DOHH2 (cell line): ENCODE results near the gene SLC9A5.

ENCODE experiments used
- H3F3A ChIP-seq: fragments of 200-600 bp; sonication (generic), shearing (Covaris generic); 2 replicates; pipeline ENCODE4 v1.6.0; 2016; ENCODE audit warnings: antibody characterized with exemption, mild to moderate bottlenecking; ENCODE audit not compliant: control insufficient read depth, insufficient read depth
- H3K27ac ChIP-seq: fragments of 200-600 bp; sonication (generic); 2 replicates; pipeline ENCODE4 v1.5.1; 2014; ENCODE audit warnings: low read depth, mild to moderate bottlenecking, low read length, moderate library complexity
- H3K27me3 ChIP-seq: fragments of 200-600 bp; sonication (generic); 2 replicates; pipeline ENCODE4 v1.6.1; 2014; ENCODE audit warnings: mild to moderate bottlenecking, low read length, mixed read lengths; ENCODE audit not compliant: control insufficient read depth
- H3K36me3 ChIP-seq: fragments of 200-600 bp; sonication (generic); 2 replicates; pipeline ENCODE4 v1.6.1; 2014; ENCODE audit warnings: mild to moderate bottlenecking, low read length, moderate library complexity, mixed read lengths; ENCODE audit not compliant: control insufficient read depth
- H3K4me1 ChIP-seq: fragments of 200-600 bp; sonication (generic); 2 replicates; pipeline ENCODE4 v1.6.1; 2014; ENCODE audit warnings: mild to moderate bottlenecking, low read length, mixed read lengths; ENCODE audit not compliant: control insufficient read depth
- H3K4me2 ChIP-seq: fragments of 200-600 bp; sonication (generic); 2 replicates; pipeline ENCODE4 v1.6.0; 2014; ENCODE audit warnings: mild to moderate bottlenecking, low read length, moderate library complexity
- H3K4me3 ChIP-seq: fragments of 200-600 bp; sonication (generic); 2 replicates; pipeline ENCODE4 v1.5.1; 2014; ENCODE audit warnings: mild to moderate bottlenecking, low read length, mixed read lengths
- H3K79me2 ChIP-seq: fragments of 200-600 bp; sonication (generic); 2 replicates; pipeline ENCODE4 v1.6.1; 2014; ENCODE audit warnings: mild to moderate bottlenecking, low read length, mixed read lengths; ENCODE audit not compliant: control insufficient read depth
- H3K9me2 ChIP-seq: fragments of 200-600 bp; sonication (generic); replicated peaks from 2 replicates; pipeline ENCODE4 v1.6.1; 2014; ENCODE audit warnings: mild to moderate bottlenecking, low read length, mixed read lengths; ENCODE audit not compliant: control insufficient read depth
- H3K9me3 ChIP-seq: fragments of 200-600 bp; sonication (generic); 2 replicates; pipeline ENCODE4 v1.6.1; 2014; ENCODE audit warnings: antibody characterized with exemption, low read length, mixed read lengths; ENCODE audit not compliant: control insufficient read depth, insufficient read depth
- H4K20me1 ChIP-seq: fragments of 200-600 bp; sonication (generic); 2 replicates; pipeline ENCODE4 v1.6.0; 2014; ENCODE audit warnings: low read depth, mild to moderate bottlenecking, antibody characterized with exemption, low read length, moderate library complexity; ENCODE audit not compliant: control insufficient read depth, insufficient read depth
- EZH2phosphoT487 ChIP-seq: fragments of 200-600 bp; sonication (generic); IDR thresholded peaks from 2 replicates; pipeline ENCODE4 v1.6.1; 2017; ENCODE audit warnings: borderline replicate concordance, mild to moderate bottlenecking, antibody characterized with exemption, low read length, moderate library complexity, mixed read lengths
- TF ChIP-seq, protein P1 (sequence below): fragments of 200-600 bp; sonication (generic); IDR thresholded peaks from one replicate; pipeline ENCODE4 v1.5.1; 2014; ENCODE audit warnings: antibody characterized with exemption, mild to moderate bottlenecking, low read depth, low read length; ENCODE audit not compliant: poor library complexity, severe bottlenecking

Gene SLC9A5

GRCh38 chr16:67264866-67265265, 16.1 kb downstream of the SLC9A5 start:
- Histone ChIP-seq H3K27me3 (peaks cover 25% of the 10 kb centered on the region), H3K79me2 (no peaks in the 10 kb centered on the region), H3K9me2 (no peaks in the 10 kb centered on the region), H3K9me3 (no peaks in the 10 kb centered on the region), H3K4me2 (no peak overlapping the region), H4K20me1 (no peaks in the 10 kb centered on the region), H3K4me3 (no peak overlapping the region), H3K4me1 (no peaks in the 10 kb centered on the region), H3K27ac (no peak overlapping the region), H3K36me3 (no peaks in the 10 kb centered on the region), H3F3A (no peaks in the 10 kb centered on the region)
- no peak for TF ChIP-seq EZH2phosphoT487

- H3F3A ChIP-seq = no peaks in the 10 kb centered on the region
- H3K4me1 ChIP-seq = no peaks in the 10 kb centered on the region
- H3K27ac ChIP-seq = no peak overlapping the region
- peaks cover 25% of the 10 kb centered on the region for H3K27me3 ChIP-seq
- no peak overlapping the region for H3K4me3 ChIP-seq
- no peaks in the 10 kb centered on the region for H3K9me3 ChIP-seq
- H3K4me2 ChIP-seq = no peak overlapping the region
- H3K36me3 ChIP-seq = no peaks in the 10 kb centered on the region
- no peaks in the 10 kb centered on the region for H3K79me2 ChIP-seq
- no peaks in the 10 kb centered on the region for H4K20me1 ChIP-seq
- H3K9me2 ChIP-seq = no peaks in the 10 kb centered on the region
- no peak for TF ChIP-seq EZH2phosphoT487
- TF ChIP-seq, protein P1, sequence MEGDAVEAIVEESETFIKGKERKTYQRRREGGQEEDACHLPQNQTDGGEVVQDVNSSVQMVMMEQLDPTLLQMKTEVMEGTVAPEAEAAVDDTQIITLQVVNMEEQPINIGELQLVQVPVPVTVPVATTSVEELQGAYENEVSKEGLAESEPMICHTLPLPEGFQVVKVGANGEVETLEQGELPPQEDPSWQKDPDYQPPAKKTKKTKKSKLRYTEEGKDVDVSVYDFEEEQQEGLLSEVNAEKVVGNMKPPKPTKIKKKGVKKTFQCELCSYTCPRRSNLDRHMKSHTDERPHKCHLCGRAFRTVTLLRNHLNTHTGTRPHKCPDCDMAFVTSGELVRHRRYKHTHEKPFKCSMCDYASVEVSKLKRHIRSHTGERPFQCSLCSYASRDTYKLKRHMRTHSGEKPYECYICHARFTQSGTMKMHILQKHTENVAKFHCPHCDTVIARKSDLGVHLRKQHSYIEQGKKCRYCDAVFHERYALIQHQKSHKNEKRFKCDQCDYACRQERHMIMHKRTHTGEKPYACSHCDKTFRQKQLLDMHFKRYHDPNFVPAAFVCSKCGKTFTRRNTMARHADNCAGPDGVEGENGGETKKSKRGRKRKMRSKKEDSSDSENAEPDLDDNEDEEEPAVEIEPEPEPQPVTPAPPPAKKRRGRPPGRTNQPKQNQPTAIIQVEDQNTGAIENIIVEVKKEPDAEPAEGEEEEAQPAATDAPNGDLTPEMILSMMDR = no peak
These were observed 17.1 kb downstream of the SLC9A5 start for GRCh38 chr16:67265834-67266233.

GRCh38 chr16:67268136-67268579, 19.4 kb downstream of the SLC9A5 start:
- H3K9me2 ChIP-seq = no peaks in the 10 kb centered on the region
- no peak overlapping the region for H3K27ac ChIP-seq
- H3K36me3 ChIP-seq = no peaks in the 10 kb centered on the region
- no peaks in the 10 kb centered on the region for H3K79me2 ChIP-seq
- no peak overlapping the region for H3K4me3 ChIP-seq
- H3K4me1 ChIP-seq = no peaks in the 10 kb centered on the region
- H3F3A ChIP-seq = no peaks in the 10 kb centered on the region
- no peak for TF ChIP-seq EZH2phosphoT487
- TF ChIP-seq, protein P1 = no peak
- H3K27me3 ChIP-seq = peaks cover 18% of the 10 kb centered on the region
- no peaks in the 10 kb centered on the region for H4K20me1 ChIP-seq
- H3K4me2 ChIP-seq = no peak overlapping the region
- no peaks in the 10 kb centered on the region for H3K9me3 ChIP-seq

DNA sequence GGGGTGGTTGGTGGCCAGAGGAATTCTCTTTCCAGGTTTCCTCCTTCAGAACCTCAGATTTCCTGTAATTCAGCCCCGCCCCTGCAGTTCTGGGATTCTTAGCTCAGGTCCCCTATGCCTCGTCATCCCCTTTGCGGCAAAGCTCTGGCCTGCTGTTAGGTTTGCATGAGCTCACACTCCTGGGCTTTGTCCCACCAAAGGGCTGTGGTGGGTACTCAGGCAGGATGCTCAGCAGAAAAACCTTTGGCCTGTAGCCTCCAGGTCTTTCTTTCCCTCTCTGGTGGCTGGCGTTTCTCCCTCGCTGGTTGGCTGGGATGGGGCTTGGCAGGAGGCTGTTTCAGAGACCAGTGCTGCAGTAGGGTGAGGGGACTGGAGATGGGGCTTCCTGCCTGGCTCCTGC, 21.0 kb downstream of the SLC9A5 start:
- Histone ChIP-seq H3K9me3 (no peaks in the 10 kb centered on the region), H3K4me1 (no peaks in the 10 kb centered on the region), H4K20me1 (no peaks in the 10 kb centered on the region), H3F3A (no peaks in the 10 kb centered on the region), H3K27me3 (peaks cover 5% of the 10 kb centered on the region), H3K27ac (no peak overlapping the region), H3K79me2 (no peaks in the 10 kb centered on the region), H3K9me2 (no peaks in the 10 kb centered on the region), H3K36me3 (no peaks in the 10 kb centered on the region), H3K4me2 (no peak overlapping the region), H3K4me3 (no peak overlapping the region)
- no peak for TF ChIP-seq EZH2phosphoT487
- TF ChIP-seq, protein P1 = no peak
